Measurements from ENCODE around the gene NANS. TPM values are rescaled to one million over a fixed set of nuclear protein-coding genes. Genes with fewer than 3 reads are reported as not detected.
A peak's percentile ranks its signal among the peaks of the same experiment; 100 is the strongest.

Gene NANS
- total and polyA plus RNA-seq, 2 of the 13 experiments (the other 11 are each of a cell fraction or from before 2014, with no cell fraction given), result 86.9 to 203 TPM

DNA sequence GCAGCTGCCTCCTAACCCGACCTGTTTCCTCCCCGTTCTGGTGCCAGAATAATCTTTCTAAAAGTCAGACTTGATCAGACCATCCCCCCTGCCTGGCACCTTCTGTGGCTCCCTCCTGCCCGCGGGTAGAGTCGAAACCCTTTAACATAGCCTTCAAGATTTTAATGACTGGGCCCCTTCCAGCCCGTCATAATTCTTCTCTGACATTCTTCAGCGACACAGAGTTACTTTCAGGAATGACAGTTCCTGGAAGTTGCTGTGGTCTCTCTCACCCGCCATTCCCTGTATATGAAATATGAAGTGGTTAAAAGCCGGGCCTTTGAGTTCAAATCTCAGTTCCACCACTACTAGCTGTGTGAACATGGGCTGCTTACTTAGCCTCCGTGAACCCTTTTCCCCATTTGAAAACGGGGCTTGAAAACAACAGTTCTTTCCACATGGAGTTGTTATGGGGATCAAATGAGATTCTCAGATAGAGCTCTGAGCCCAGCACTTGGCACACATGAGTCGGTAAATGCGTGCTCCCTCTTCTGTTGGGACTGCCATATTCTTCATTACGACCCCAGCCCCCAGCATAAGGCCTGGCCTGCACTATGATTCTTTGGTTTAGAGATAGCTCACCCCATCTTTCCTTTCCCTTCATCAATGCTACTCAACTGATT lies 737 bp downstream of the NANS start (continued):
- TF ChIP-seq, protein P1, sequence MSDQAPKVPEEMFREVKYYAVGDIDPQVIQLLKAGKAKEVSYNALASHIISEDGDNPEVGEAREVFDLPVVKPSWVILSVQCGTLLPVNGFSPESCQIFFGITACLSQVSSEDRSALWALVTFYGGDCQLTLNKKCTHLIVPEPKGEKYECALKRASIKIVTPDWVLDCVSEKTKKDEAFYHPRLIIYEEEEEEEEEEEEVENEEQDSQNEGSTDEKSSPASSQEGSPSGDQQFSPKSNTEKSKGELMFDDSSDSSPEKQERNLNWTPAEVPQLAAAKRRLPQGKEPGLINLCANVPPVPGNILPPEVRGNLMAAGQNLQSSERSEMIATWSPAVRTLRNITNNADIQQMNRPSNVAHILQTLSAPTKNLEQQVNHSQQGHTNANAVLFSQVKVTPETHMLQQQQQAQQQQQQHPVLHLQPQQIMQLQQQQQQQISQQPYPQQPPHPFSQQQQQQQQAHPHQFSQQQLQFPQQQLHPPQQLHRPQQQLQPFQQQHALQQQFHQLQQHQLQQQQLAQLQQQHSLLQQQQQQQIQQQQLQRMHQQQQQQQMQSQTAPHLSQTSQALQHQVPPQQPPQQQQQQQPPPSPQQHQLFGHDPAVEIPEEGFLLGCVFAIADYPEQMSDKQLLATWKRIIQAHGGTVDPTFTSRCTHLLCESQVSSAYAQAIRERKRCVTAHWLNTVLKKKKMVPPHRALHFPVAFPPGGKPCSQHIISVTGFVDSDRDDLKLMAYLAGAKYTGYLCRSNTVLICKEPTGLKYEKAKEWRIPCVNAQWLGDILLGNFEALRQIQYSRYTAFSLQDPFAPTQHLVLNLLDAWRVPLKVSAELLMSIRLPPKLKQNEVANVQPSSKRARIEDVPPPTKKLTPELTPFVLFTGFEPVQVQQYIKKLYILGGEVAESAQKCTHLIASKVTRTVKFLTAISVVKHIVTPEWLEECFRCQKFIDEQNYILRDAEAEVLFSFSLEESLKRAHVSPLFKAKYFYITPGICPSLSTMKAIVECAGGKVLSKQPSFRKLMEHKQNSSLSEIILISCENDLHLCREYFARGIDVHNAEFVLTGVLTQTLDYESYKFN (CRISPR knock-in tag; conservative IDR thresholded peaks at IDR 0.05), result no peak
- TF ChIP-seq, protein P2, sequence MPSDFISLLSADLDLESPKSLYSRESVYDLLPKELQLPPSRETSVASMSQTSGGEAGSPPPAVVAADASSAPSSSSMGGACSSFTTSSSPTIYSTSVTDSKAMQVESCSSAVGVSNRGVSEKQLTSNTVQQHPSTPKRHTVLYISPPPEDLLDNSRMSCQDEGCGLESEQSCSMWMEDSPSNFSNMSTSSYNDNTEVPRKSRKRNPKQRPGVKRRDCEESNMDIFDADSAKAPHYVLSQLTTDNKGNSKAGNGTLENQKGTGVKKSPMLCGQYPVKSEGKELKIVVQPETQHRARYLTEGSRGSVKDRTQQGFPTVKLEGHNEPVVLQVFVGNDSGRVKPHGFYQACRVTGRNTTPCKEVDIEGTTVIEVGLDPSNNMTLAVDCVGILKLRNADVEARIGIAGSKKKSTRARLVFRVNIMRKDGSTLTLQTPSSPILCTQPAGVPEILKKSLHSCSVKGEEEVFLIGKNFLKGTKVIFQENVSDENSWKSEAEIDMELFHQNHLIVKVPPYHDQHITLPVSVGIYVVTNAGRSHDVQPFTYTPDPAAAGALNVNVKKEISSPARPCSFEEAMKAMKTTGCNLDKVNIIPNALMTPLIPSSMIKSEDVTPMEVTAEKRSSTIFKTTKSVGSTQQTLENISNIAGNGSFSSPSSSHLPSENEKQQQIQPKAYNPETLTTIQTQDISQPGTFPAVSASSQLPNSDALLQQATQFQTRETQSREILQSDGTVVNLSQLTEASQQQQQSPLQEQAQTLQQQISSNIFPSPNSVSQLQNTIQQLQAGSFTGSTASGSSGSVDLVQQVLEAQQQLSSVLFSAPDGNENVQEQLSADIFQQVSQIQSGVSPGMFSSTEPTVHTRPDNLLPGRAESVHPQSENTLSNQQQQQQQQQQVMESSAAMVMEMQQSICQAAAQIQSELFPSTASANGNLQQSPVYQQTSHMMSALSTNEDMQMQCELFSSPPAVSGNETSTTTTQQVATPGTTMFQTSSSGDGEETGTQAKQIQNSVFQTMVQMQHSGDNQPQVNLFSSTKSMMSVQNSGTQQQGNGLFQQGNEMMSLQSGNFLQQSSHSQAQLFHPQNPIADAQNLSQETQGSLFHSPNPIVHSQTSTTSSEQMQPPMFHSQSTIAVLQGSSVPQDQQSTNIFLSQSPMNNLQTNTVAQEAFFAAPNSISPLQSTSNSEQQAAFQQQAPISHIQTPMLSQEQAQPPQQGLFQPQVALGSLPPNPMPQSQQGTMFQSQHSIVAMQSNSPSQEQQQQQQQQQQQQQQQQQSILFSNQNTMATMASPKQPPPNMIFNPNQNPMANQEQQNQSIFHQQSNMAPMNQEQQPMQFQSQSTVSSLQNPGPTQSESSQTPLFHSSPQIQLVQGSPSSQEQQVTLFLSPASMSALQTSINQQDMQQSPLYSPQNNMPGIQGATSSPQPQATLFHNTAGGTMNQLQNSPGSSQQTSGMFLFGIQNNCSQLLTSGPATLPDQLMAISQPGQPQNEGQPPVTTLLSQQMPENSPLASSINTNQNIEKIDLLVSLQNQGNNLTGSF (CRISPR knock-in tag; IDR thresholded peaks at IDR 0.05), result no peak
- TF ChIP-seq, protein P3, sequence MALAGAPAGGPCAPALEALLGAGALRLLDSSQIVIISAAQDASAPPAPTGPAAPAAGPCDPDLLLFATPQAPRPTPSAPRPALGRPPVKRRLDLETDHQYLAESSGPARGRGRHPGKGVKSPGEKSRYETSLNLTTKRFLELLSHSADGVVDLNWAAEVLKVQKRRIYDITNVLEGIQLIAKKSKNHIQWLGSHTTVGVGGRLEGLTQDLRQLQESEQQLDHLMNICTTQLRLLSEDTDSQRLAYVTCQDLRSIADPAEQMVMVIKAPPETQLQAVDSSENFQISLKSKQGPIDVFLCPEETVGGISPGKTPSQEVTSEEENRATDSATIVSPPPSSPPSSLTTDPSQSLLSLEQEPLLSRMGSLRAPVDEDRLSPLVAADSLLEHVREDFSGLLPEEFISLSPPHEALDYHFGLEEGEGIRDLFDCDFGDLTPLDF (CRISPR knock-in tag; IDR thresholded peaks at IDR 0.05), result 0 out of 2 replicates have a peak, but pooled peaks have one; percentile 25
- no peak for TF ChIP-seq ZFP1 (CRISPR knock-in tag; IDR thresholded peaks at IDR 0.05)
- TF ChIP-seq MAZ (IDR thresholded peaks at IDR 0.05; ENCODE audit: borderline replicate concordance, low read depth, low read length), result no peak
- TF ChIP-seq MAZ (CRISPR knock-in tag; IDR thresholded peaks at IDR 0.05; ENCODE audit: low read depth), result no peak
- no peak for TF ChIP-seq FOXK2 (IDR thresholded peaks at IDR 0.05)
- TF ChIP-seq ZNF546 (CRISPR knock-in tag; conservative IDR thresholded peaks at IDR 0.05), result 0 out of 2 replicates have a peak, but pooled peaks have one; percentile 2
- TF ChIP-seq ZNF3 (CRISPR knock-in tag; IDR thresholded peaks at IDR 0.05), result no peak

Data from HepG2 (cell line).